ENCODE results near the gene STX7.
"Not testable (repeated sequence)": the region's sequence is repeated elsewhere in the genome, so short reads cannot be mapped to it uniquely, and the experiment has no call there.

- not testable (repeated sequence) for TF ChIP-seq CTCF (IDR thresholded peaks at IDR 0.05; ENCODE audit: low read length); EZH2 (IDR thresholded peaks at IDR 0.05; ENCODE audit: borderline replicate concordance, low read length)
These were observed 47.2 kb upstream of the STX7 start for GRCh38 chr6:132560087-132560486.

Data from OCI-LY1 (cell line).